ENCODE data around the gene ASIP. TPM values are rescaled to one million over a fixed set of nuclear protein-coding genes. Genes with fewer than 3 reads are reported as not detected.
"Not testable (repeated sequence)": the region's sequence is repeated elsewhere in the genome, so short reads cannot be mapped to it uniquely, and the experiment has no call there.

ASIP gene, protein sequence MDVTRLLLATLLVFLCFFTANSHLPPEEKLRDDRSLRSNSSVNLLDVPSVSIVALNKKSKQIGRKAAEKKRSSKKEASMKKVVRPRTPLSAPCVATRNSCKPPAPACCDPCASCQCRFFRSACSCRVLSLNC
- total RNA-seq: under 1 TPM in 4 of 8 experiments, not detected in 4; 0.46 to 0.97 (median 0.56) TPM

DNA sequence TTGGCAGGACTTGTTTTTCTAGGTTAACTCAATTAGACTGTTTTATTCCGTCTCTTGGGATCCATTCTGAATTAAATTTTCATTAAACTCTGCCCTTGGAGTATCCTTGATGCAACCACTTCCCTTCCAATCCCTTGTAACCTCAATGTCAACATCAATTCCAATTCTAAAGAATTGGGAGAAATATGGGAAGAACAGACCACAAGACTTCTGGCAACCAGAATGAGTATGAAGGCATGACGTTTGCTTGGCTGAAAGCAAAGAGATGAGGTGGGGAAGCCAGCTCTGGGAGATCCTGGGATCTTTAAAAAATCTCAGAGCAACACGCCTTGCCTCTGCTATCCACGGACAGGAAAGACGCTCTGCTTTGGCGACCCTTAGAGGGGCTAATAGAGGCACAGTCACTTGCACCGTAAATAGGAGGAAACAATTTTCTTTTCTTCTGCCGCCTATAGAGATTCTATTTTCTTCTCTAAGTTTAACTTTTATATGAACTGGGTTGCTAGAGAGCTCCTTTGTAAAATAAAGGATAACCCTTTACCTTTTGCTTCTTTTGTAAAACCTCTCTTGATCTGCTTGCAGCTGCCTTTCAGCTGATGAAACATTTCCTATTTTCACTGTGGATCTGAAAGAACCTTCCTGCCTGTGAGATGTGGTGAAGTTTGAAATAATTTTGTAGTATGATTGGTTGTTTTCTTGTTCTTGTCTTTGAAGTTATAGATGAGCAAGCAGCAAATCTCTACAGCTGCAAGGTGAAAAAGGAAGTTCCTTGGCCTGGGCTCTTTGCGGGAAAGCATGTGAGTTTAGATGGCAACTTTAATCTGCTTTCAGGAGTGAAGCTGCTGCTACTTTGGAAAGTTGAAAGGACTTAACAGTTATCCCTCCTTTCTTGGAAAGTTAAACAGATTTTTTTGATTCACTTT is at the start of gene ASIP:
Gene ASIP, plus strand, starts transcription at position 731 of the 923 bp plus-strand sequence. CDS start 18,952 bp downstream, outside the sequence.
- Histone ChIP-seq H3K4me3 (no peak within 1 kb of the TSS), H3K27ac (no peak within 1 kb of the TSS), H3K4me1 (replicated peaks in 1 of 2) (peaks cover 0 to 8% of the 10 kb centered on the region in 2 donors)
- 46 to 97% (median 85%) methylated on average over 1 to 9 of the region's 9 CpGs for WGBS, 10 experiments
- in situ Hi-C loops (cut with MboI; ENCODE audit: low pct_unique_long_range_greater_than_20kb in 2 of 9, low sequenced_read_pairs in 9 of 9, unreplicated experiment in 9 of 9): no loop called here
- no peak for ATAC-seq (replicated peaks in 6 of 8)

DNA sequence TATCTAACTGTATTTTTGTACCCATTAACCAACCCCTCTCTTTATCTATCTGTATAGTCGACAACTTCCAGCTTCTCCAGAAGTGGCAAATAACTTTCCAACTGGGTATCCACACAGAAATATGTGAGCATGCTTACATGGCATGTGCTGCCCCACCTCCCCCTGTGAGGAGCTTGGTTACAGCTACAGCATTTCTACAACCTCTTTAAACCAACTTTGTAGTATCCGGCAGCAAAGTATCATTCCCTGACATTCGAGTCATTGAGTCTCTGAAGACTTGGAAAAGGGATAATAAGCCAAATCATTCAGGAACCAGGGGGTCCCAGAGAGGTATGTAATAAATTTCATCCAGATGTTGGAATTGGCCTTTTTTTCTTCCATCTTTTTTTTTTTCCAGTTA is 48.2 kb upstream of the ASIP start:
- 50 to 90% (median 76%) methylated on average over 1 to 3 of the region's 3 CpGs; no CpG with 5 or more reads in 1 of the 10 experiments for WGBS, 10 experiments
- H3K27ac ChIP-seq: no peak overlapping the region
- no peaks in the 10 kb centered on the region for H3K4me1 ChIP-seq (replicated peaks in 1 of 2)
- H3K4me3 ChIP-seq: no peak overlapping the region
- in situ Hi-C loops (cut with MboI; ENCODE audit: low pct_unique_long_range_greater_than_20kb in 2 of 9, low sequenced_read_pairs in 9 of 9, unreplicated experiment in 9 of 9): loop anchor here in 1 of 9 experiments (25.0 kb wide), 1 partner anchor 94 kb away; no protein-coding TSS in a partner anchor
- no peak for ATAC-seq (replicated peaks in 6 of 8)

DNA sequence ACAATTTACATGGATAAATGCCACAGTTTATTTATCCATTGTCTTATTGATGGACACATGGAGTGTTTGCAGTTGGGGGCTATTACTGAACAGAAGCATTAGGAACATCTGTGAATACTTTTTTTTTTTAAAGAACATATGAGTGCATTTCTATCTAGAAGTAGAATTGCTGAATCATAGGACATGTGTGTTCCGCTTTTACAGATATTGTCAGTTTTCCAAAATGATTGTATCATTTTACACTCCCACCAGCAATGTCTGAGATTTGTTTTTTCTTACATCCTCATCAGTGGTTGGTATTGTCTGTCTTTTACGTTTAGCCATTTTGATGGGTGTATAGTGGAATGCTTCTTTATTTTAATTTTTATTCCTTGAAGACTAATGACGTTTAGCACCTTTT is 42.0 kb upstream of the ASIP start:
- Histone ChIP-seq H3K4me1 (replicated peaks in 1 of 2) (no peaks in the 10 kb centered on the region), H3K4me3 (no peak overlapping the region), H3K27ac (no peak overlapping the region)
- 26 to 92% (median 79%) methylated on average over 2 to 3 of the region's 3 CpGs for WGBS, 10 experiments
- no peak for ATAC-seq (replicated peaks in 6 of 8)
- in situ Hi-C loops (cut with MboI; ENCODE audit: low pct_unique_long_range_greater_than_20kb in 2 of 9, low sequenced_read_pairs in 9 of 9, unreplicated experiment in 9 of 9): loop anchor here in 1 of 9 experiments (25.0 kb wide), 1 partner anchor 88 kb away; no protein-coding TSS in a partner anchor

DNA sequence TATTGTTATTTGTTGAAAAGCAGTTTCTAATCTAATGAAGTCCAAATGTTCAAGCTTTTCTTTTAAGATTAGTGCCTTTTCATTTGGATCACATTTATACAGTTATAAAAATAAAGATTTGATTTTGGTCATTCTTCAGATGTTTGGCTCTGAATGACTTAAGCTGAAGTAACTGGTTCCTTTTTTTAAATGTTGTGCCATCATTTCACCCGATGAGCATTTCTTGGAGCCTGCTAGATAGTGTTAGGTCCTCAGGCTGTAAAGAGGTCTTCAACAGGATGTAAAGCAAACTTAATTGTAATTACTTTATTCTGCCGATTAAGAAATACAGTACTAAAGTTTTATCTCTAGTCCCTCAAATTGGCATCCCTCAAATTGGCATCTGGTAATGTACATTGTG is 41.2 kb upstream of the ASIP start:
- in situ Hi-C loops (cut with MboI; ENCODE audit: low pct_unique_long_range_greater_than_20kb in 2 of 9, low sequenced_read_pairs in 9 of 9, unreplicated experiment in 9 of 9): no loop called here
- 0 to 100% (median 88%) methylated on average over 1 to 2 of the region's 2 CpGs; no CpG with 5 or more reads in 2 of the 10 experiments for WGBS, 10 experiments
- H3K4me1 ChIP-seq (replicated peaks in 1 of 2): no peaks in the 10 kb centered on the region
- no peak overlapping the region for H3K27ac ChIP-seq
- no peak for ATAC-seq (replicated peaks in 6 of 8)
- no peak overlapping the region for H3K4me3 ChIP-seq

DNA sequence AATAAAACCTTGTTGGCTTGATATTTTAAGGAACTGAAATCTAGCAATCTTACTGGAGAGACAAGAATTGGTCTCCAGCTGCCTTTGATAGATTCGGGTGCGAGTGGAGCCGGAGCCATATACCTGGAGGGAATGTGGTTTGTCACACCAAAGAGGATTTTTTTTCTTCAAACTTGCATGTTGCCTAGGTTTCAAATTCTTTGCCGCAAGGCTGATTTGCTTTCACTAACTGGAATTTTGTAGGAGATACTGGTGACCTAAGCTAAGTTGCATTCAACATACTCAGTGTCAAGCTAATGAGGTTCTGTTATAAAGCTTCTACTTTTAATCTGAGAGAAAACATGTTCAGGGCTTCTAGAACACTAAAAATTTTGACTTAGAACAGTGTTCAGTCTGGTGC is 39.7 kb upstream of the ASIP start:
- in situ Hi-C loops (cut with MboI; ENCODE audit: low pct_unique_long_range_greater_than_20kb in 2 of 9, low sequenced_read_pairs in 9 of 9, unreplicated experiment in 9 of 9): no loop called here
- 70 to 100% (median 92%) methylated on average over 1 to 4 of the region's 4 CpGs; no CpG with 5 or more reads in 1 of the 10 experiments for WGBS, 10 experiments
- Histone ChIP-seq H3K27ac (no peak overlapping the region), H3K4me1 (replicated peaks in 1 of 2) (no peaks in the 10 kb centered on the region), H3K4me3 (no peak overlapping the region)
- no peak for ATAC-seq (replicated peaks in 6 of 8)

DNA sequence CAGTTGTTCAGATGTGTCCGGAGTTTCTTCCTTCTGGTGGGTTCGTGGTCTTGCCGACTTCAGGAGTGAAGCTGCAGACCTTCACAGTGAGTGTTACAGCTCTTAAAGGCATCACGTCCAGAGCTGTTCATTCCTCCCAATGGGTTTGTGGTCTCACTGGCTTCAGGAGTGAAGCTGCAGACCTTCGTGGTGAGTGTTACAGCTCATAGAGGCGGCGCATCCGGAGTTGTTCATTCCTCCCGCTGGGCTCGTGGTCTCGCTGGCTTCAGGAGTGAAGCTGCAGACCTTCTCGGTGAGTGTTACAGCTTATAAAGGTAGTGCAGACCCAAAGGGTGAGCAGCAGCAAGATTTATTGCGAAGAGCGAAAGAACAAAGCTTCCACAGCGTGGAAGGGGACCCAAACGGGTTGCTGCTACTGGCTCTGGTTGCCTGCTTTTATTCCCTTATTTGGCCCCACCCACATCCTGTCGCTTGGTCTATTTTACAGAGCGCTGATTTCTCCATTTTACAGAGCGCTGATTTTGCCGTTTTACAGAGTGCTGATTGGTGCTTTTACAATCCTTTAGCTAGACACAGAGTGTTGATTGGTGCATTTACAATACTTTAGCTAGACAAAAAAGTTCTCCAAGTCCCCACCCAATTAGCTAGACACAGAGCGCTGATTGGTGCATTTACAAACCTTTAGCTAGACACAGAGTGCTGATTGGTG is 35.9 kb upstream of the ASIP start:
- H3K4me3 ChIP-seq; H3K27ac ChIP-seq; ATAC-seq (replicated peaks in 6 of 8); H3K4me1 ChIP-seq (replicated peaks in 1 of 2); in situ Hi-C loops (cut with MboI; ENCODE audit: low pct_unique_long_range_greater_than_20kb in 2 of 9, low sequenced_read_pairs in 9 of 9, unreplicated experiment in 9 of 9): not testable (repeated sequence)
- 66 to 100% (median 87%) methylated on average over 1 to 14 of the region's 21 CpGs; no CpG with 5 or more reads in 1 of the 10 experiments for WGBS, 10 experiments

DNA sequence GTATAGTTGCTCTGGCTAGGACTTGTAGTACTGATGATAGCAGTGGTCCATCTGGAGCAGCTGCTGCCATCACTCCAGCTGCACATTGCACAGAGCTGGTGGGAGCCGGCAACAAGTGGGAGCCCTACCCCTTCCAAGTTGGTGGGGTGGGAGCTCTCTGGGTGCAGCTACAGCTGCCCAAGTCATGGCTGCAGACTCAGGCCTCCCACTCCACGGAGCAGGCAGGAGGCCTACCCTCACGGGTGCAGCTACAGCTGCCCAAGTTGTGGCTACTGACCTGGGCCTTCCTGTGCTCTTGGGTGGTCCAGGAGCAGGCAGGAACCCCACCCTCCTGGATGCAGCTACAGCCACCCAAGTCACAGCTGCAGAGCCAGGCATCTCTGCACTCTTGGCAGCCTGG is 32.1 kb upstream of the ASIP start:
- H3K4me1 ChIP-seq (replicated peaks in 1 of 2): no peaks in the 10 kb centered on the region
- no peak for ATAC-seq (replicated peaks in 6 of 8)
- no peak overlapping the region for H3K27ac ChIP-seq
- 0 to 83% (median 79%) methylated on average over 1 to 2 of the region's 3 CpGs; no CpG with 5 or more reads in 7 of the 10 experiments for WGBS, 10 experiments
- no peak overlapping the region for H3K4me3 ChIP-seq
- in situ Hi-C loops (cut with MboI; ENCODE audit: low pct_unique_long_range_greater_than_20kb in 2 of 9, low sequenced_read_pairs in 9 of 9, unreplicated experiment in 9 of 9): no loop called here

DNA sequence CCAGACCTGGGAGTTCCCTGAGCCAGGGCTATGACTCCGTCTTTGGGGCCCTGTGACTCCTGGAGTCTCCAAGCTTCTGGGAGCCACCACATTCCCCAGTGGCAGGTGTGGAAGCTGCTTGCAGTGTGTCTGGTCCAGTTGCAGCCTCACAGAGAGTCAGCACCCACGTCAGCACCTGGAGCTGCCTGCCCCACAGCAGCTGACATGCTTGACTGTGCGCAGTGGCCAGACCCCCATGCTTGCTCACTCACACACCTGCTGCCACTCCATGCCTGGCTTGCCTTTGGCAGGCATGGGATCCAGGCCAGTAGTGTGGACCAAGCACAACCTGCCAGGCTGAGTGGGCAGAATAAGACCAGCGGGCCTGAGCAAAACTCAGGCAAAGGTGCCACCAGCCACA is 31.0 kb upstream of the ASIP start:
- WGBS, 10 experiments: 67 to 100% (median 84%) methylated on average over 1 to 2 of the region's 4 CpGs; no CpG with 5 or more reads in 3 of the 10 experiments
- in situ Hi-C loops (cut with MboI; ENCODE audit: low pct_unique_long_range_greater_than_20kb in 2 of 9, low sequenced_read_pairs in 9 of 9, unreplicated experiment in 9 of 9): no loop called here
- no peak for ATAC-seq (replicated peaks in 6 of 8)
- H3K27ac ChIP-seq: no peak overlapping the region
- no peak overlapping the region for H3K4me3 ChIP-seq
- no peaks in the 10 kb centered on the region for H3K4me1 ChIP-seq (replicated peaks in 1 of 2)

DNA sequence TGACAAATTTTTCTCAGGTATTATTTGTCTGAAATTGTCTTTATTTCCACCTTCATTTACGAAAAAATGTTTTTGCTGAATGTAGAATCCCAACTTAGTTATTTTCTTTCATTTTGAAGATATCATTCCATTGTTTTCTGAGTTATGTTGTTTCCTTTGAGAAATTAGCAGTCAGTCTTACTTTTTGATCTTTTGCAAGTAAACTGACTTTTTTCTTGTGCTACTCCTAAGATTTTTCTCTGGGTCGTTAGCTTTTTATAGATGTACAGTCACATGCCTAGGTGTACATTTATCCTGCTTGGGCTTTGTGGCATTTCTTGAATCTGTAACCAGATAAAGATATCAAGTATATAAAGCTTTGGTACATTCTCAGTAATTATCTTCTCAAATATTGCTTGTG is 29.6 kb upstream of the ASIP start:
- H3K27ac ChIP-seq: no peak overlapping the region
- in situ Hi-C loops (cut with MboI; ENCODE audit: low pct_unique_long_range_greater_than_20kb in 2 of 9, low sequenced_read_pairs in 9 of 9, unreplicated experiment in 9 of 9): no loop called here
- ATAC-seq (replicated peaks in 6 of 8): no peak
- WGBS, 10 experiments: 4 to 60% (median 42%) methylated on average over 2 of the region's 2 CpGs
- H3K4me1 ChIP-seq (replicated peaks in 1 of 2): peaks cover 0 to 5% of the 10 kb centered on the region in 2 donors
- no peak overlapping the region for H3K4me3 ChIP-seq

DNA sequence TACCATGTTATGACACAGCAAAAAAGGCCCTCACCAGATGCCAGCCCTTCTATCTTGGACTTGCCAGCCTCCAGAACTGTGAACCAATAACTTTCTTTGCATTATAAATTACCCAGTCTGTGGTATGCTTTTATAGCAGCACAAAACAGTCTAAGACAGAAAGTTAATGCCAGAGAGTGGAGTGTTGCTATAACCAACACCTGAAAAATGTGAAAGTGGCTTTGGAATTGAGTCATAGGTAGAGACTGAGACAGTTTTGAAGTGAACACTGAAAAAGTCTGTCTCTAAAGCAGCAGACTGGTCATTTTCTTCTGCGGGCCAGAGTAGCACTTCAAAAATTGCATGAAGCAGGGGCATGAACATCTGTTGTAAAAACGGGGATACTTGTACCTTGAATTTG is 28.0 kb upstream of the ASIP start:
- ATAC-seq (replicated peaks in 6 of 8): no peak

DNA sequence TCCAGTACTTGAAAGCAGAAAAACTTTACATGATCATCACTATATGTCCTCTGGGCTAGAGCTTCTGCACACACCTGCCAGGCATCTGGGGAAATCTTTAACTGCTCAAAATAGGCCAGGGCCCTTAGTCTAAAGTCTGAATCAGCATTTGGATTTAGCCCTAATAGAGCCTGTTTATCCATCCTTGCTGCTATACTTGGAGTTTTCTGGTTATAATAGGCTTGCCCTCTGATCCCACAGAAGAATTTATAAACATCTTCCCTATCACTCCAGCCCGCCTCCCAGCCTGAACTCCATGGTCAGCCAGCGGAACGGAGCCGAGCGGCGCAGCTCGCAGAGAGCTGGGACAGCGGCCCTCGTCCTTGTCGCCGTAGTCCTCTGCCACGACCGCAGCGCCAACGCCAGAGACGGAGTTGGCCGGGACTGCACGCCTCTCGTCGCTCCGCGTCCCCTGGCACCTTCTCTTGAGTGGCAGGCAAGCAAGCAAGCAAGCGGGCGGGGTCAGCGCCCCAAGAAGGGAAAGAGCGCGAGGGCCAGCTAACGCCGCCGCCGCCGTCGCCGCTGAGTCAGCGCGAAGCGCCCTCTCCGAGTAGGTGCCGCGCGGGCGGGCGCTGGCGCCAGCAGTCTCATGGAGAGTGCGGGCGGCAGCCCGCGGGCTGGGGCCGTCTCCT is 25.4 kb upstream of the ASIP start:
- H3K4me3 ChIP-seq: peak overlapping the region; percentile 29 to 36 (median 33)

More for the DNA sequence above, 28.0 kb upstream of the ASIP start:
- in situ Hi-C loops (cut with MboI; ENCODE audit: low pct_unique_long_range_greater_than_20kb in 2 of 9, low sequenced_read_pairs in 9 of 9, unreplicated experiment in 9 of 9): no loop called here
- whole genome bisulfite sequencing, 10 experiments: 29 to 100% (median 87%) methylated on average over 1 to 2 of the region's 2 CpGs
- no peak overlapping the region for H3K27ac ChIP-seq
- H3K4me3 ChIP-seq: no peak overlapping the region
- peaks cover 0 to 6% of the 10 kb centered on the region in 2 donors for H3K4me1 ChIP-seq (replicated peaks in 1 of 2)

DNA sequence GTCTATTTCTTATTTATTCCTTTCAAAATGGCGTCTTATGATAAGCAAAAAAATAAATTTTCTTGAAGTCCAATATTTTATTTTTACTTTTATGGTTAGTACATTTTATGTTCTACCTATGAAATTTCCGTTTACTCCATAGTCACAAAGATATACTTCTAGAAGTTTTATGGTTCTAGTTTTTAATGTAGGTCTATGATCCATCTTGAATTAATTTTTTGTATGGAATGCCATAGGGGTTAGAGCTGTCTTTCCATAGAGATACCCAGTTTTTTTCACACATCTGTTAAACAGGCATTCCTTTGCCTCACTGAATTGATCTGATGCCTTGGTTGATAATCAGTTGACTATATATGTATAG is 24.9 kb upstream of the ASIP start:
- H3K27ac ChIP-seq: no peak overlapping the region
- in situ Hi-C loops (cut with MboI; ENCODE audit: low pct_unique_long_range_greater_than_20kb in 2 of 9, low sequenced_read_pairs in 9 of 9, unreplicated experiment in 9 of 9): no loop called here
- WGBS, 10 experiments: 0 to 60% (median 16%) methylated on average over 1 to 2 of the region's 2 CpGs; no CpG with 5 or more reads in 2 of the 10 experiments
- H3K4me1 ChIP-seq (replicated peaks in 1 of 2): peaks cover 0 to 12% of the 10 kb centered on the region in 2 donors
- H3K4me3 ChIP-seq: peak overlapping the region; percentile 29 to 36 (median 33)
- ATAC-seq (replicated peaks in 6 of 8): peak in 1 of 8 experiments; percentile 6

More for the DNA sequence above, 25.4 kb upstream of the ASIP start:
- 0 to 50% (median 2%) methylated on average over 1 to 29 of the region's 49 CpGs; no CpG with 5 or more reads in 3 of the 10 experiments for WGBS, 10 experiments
- peak; percentile 95 to 100 (median 97) for ATAC-seq (replicated peaks in 6 of 8)
- H3K27ac ChIP-seq: peak overlapping the region; percentile 6 to 10
- H3K4me1 ChIP-seq (replicated peaks in 1 of 2): peaks cover 0 to 9% of the 10 kb centered on the region in 2 donors
- in situ Hi-C loops (cut with MboI; ENCODE audit: low pct_unique_long_range_greater_than_20kb in 2 of 9, low sequenced_read_pairs in 9 of 9, unreplicated experiment in 9 of 9): no loop called here
